WI38 (cell line): ENCODE measurements around the gene SEMA3D.

Source experiments
- H3K4me3 ChIP-seq: 2 replicates; pipeline ENCODE4 v1.5.1; 2011; ENCODE audit warnings: low read depth, mild to moderate bottlenecking, control low read depth, low read length
- CTCF ChIP-seq: IDR thresholded peaks from 2 replicates; pipeline ENCODE4 v1.5.1; 2012; ENCODE audit warnings: low read depth, mild to moderate bottlenecking, control low read depth, low read length

The SEMA3D gene

GRCh38 chr7:85205754-85206153, 18.9 kb upstream of the SEMA3D start:
- TF ChIP-seq CTCF = no peak
- no peak overlapping the region for H3K4me3 ChIP-seq

GRCh38 chr7:85204496-85204895, 17.6 kb upstream of the SEMA3D start:
- no peak for TF ChIP-seq CTCF
- no peak overlapping the region for H3K4me3 ChIP-seq

- H3K4me3 ChIP-seq = no peak overlapping the region
- TF ChIP-seq CTCF = no peak
Measured at GRCh38 chr7:85204061-85204460, 17.2 kb upstream of the SEMA3D start.

GRCh38 chr7:85201209-85201608, 14.4 kb upstream of the SEMA3D start:
- H3K4me3 ChIP-seq = no peak overlapping the region
- no peak for TF ChIP-seq CTCF

- H3K4me3 ChIP-seq = no peak overlapping the region
- TF ChIP-seq CTCF = no peak
Measured at GRCh38 chr7:85196696-85197095, 9.8 kb upstream of the SEMA3D start.

GRCh38 chr7:85191383-85191782, 4.5 kb upstream of the SEMA3D start:
- no peak overlapping the region for H3K4me3 ChIP-seq
- TF ChIP-seq CTCF = no peak

- TF ChIP-seq CTCF = no peak
- peak overlapping the region; percentile 88 for H3K4me3 ChIP-seq
Measured at GRCh38 chr7:85186083-85186520, 754 bp downstream of the SEMA3D start.
